SU-DHL-6 (cell line): ENCODE data around the gene CCDC18.

Experiments used
- H2AFZ ChIP-seq: fragments of 200-600 bp; sonication (generic); 2 replicates; pipeline ENCODE4 v1.6.1; 2014; ENCODE audit warnings: low read depth, mild to moderate bottlenecking, moderate library complexity, mixed read lengths, antibody characterized with exemption, low read length; ENCODE audit not compliant: severe bottlenecking
- H3F3A ChIP-seq: fragments of 200-600 bp; shearing (Covaris generic); 2 replicates; pipeline ENCODE4 v1.6.0; 2016; ENCODE audit warnings: antibody characterized with exemption, mild to moderate bottlenecking; ENCODE audit not compliant: insufficient read depth
- H3K27ac ChIP-seq: fragments of 200-600 bp; sonication (generic); 2 replicates; pipeline ENCODE4 v1.5.1; 2016; ENCODE audit warnings: low read depth, mild to moderate bottlenecking, low read length, moderate library complexity, mixed read lengths
- H3K27me3 ChIP-seq: fragments of 200-600 bp; sonication (generic), shearing (Covaris generic); 2 replicates; pipeline ENCODE4 v1.6.0; 2014; ENCODE audit warnings: mild to moderate bottlenecking, low read length
- H3K36me3 ChIP-seq: fragments of 200-600 bp; sonication (generic); 2 replicates; pipeline ENCODE4 v1.6.1; 2014; ENCODE audit warnings: mild to moderate bottlenecking, low read length, mixed read lengths
- H3K4me2 ChIP-seq: fragments of 300-600, 200-600 bp; shearing (Covaris generic), sonication (generic); 2 replicates; pipeline ENCODE4 v1.6.0; 2014; ENCODE audit warnings: low read length, low read depth, mild to moderate bottlenecking; ENCODE audit not compliant: poor library complexity, severe bottlenecking
- H3K4me3 ChIP-seq: fragments of 200-600 bp; sonication (generic); 2 replicates; pipeline ENCODE4 v1.5.1; 2014; ENCODE audit warnings: antibody characterized with exemption, low read length, mild to moderate bottlenecking, mixed read lengths; ENCODE audit not compliant: insufficient read depth, poor library complexity, severe bottlenecking
- H3K79me2 ChIP-seq: fragments of 200-600 bp; sonication (generic); 2 replicates; pipeline ENCODE4 v1.6.1; 2014; ENCODE audit warnings: mild to moderate bottlenecking, low read length, moderate library complexity; ENCODE audit not compliant: insufficient read depth
- H3K9ac ChIP-seq: fragments of 200-600 bp; sonication (generic); 2 replicates; pipeline ENCODE4 v1.7.0; 2014; ENCODE audit warnings: mild to moderate bottlenecking, low read length
- H3K9me2 ChIP-seq: fragments of 200-600 bp; sonication (generic); replicated peaks from 2 replicates; pipeline ENCODE4 v1.6.1; 2014; ENCODE audit warnings: low read length; ENCODE audit not compliant: insufficient read depth
- H3K9me3 ChIP-seq: fragments of 200-600 bp; sonication (generic); 2 replicates; pipeline ENCODE4 v1.6.1; 2014; ENCODE audit warnings: low read length, mixed read lengths; ENCODE audit not compliant: insufficient read depth
- H4K20me1 ChIP-seq: fragments of 200-600 bp; sonication (generic); 2 replicates; pipeline ENCODE4 v1.6.1; 2014; ENCODE audit warnings: low read depth, mild to moderate bottlenecking, antibody characterized with exemption, low read length, moderate library complexity, mixed read lengths
- EZH2phosphoT487 ChIP-seq: fragments of 200-600 bp; sonication (generic), shearing (Covaris generic); conservative IDR thresholded peaks from 2 replicates; pipeline ENCODE4 v1.6.1; 2018; ENCODE audit warnings: mild to moderate bottlenecking, antibody characterized with exemption, low read length, moderate library complexity, mixed read lengths
- TF ChIP-seq, protein P1 (sequence below): fragments of 200-600 bp; sonication (generic); IDR thresholded peaks from one replicate; pipeline ENCODE4 v1.5.1; 2017; ENCODE audit warnings: antibody characterized with exemption, mild to moderate bottlenecking, low read length, moderate library complexity; ENCODE audit not compliant: insufficient read depth, poor library complexity, severe bottlenecking

The CCDC18 gene

DNA sequence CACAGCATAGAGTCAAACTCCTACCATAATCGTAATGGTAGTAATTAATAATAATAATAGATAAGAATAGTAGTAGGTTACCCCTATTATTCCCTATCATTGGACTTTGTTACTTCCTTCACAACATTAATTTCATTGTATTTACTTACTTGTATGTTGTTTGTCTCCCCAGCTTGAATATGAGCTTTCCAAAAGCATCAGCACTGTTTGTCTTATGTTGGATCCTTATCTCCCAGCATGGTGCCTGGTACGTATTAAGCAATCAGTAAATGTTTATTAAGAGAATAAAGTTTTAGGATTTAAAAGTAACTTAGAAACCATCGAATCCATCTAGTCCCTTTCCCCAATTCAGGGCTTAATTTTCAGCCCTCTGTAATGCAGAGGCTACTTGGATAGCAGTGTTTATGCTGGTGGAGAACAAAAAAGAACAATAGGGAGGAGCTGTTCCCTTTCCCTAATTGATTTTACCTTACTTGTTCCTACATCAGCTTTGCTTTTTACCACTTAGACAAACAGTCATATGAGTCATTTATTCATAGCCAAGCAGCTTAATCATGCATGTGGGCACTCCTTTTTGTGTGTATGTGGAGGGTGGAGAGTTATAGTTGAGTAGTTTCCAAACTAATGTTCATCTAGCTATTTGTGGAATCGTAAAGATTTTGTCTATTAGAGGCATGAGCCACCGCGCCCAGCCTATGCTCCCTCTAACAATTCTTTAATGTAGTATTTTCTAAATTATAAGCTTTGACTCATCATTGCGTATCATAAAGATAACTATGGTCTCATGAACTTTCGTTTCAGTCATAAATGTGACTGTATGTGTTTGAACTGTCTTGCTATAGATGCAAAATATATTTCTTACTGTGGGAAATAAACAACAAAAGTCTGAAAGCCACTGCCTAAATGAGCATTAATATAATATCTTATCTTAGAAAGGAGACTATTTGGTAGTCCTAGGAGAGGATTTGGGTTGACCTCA, 144.3 kb downstream of the CCDC18 start:
- H3F3A ChIP-seq = no peaks in the 10 kb centered on the region
- TF ChIP-seq, protein P1, sequence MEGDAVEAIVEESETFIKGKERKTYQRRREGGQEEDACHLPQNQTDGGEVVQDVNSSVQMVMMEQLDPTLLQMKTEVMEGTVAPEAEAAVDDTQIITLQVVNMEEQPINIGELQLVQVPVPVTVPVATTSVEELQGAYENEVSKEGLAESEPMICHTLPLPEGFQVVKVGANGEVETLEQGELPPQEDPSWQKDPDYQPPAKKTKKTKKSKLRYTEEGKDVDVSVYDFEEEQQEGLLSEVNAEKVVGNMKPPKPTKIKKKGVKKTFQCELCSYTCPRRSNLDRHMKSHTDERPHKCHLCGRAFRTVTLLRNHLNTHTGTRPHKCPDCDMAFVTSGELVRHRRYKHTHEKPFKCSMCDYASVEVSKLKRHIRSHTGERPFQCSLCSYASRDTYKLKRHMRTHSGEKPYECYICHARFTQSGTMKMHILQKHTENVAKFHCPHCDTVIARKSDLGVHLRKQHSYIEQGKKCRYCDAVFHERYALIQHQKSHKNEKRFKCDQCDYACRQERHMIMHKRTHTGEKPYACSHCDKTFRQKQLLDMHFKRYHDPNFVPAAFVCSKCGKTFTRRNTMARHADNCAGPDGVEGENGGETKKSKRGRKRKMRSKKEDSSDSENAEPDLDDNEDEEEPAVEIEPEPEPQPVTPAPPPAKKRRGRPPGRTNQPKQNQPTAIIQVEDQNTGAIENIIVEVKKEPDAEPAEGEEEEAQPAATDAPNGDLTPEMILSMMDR = no peak
- no peak for TF ChIP-seq EZH2phosphoT487
- no peaks in the 10 kb centered on the region for H4K20me1 ChIP-seq
- H3K36me3 ChIP-seq = no peaks in the 10 kb centered on the region
- H3K4me2 ChIP-seq = no peak overlapping the region
- H3K4me3 ChIP-seq = no peak overlapping the region
- H3K9ac ChIP-seq = no peak overlapping the region
- H2AFZ ChIP-seq = no peak overlapping the region
- no peaks in the 10 kb centered on the region for H3K79me2 ChIP-seq
- no peaks in the 10 kb centered on the region for H3K27me3 ChIP-seq
- no peaks in the 10 kb centered on the region for H3K9me3 ChIP-seq
- no peak overlapping the region for H3K27ac ChIP-seq
- H3K9me2 ChIP-seq = no peaks in the 10 kb centered on the region
